ENCODE data around the gene CEP120. TPM values are rescaled to one million over a fixed set of nuclear protein-coding genes. Genes with fewer than 3 reads are reported as not detected.
"Not testable (repeated sequence)": the region's sequence is repeated elsewhere in the genome, so short reads cannot be mapped to it uniquely, and the experiment has no call there.

The CEP120 gene
- total and polyA plus RNA-seq, 2 experiments from 2014 or later = 4.9 to 16.3 TPM

- peak; percentile 88 for ATAC-seq
- no peak overlapping the region for H3K4me3 ChIP-seq
- DNase-seq (ENCODE audit: low spot score) = peak; percentile 50
Observed at GRCh38 chr5:123460296-123460729, 37.1 kb upstream of the CEP120 start.

DNA sequence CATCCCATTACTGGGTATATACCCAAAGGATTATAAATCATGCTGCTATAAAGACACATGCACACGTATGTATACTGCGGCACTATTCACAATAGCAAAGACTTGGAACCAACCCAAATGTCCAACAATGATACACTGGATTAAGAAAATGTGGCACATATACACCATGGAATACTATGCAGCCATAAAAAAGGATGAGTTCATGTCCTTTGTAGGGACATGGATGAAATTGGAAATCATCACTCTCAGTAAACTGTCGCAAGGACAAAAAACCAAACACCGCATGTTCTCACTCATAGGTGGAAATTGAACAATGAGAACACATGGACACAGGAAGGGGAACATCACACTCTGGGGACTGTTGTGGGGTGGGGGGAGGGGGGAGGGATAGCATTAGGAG lies 35.8 kb upstream of the CEP120 start:
- not testable (repeated sequence) for H3K79me2 ChIP-seq (replicated peaks; ENCODE audit: insufficient read depth); H3K4me2 ChIP-seq; H3K36me3 Mint-ChIP-seq (ENCODE audit: low read depth); H3K36me3 ChIP-seq (ENCODE audit: insufficient read depth); H3K4me3 Mint-ChIP-seq; H3K4me1 ChIP-seq (ENCODE audit: insufficient read depth); H3F3A ChIP-seq (replicated peaks; ENCODE audit: low read depth); H3K27me3 ChIP-seq (ENCODE audit: insufficient read depth); DNase-seq (ENCODE audit: low spot score); H4K20me1 ChIP-seq (replicated peaks; ENCODE audit: insufficient read depth); H3K27me3 Mint-ChIP-seq (ENCODE audit: insufficient read depth, low read depth, poor library complexity); H2AFZ ChIP-seq; H3K9me2 ChIP-seq (ENCODE audit: insufficient read depth); ATAC-seq; H3K4me3 ChIP-seq; H3K27ac Mint-ChIP-seq; H3K9me3 Mint-ChIP-seq; H3K27ac ChIP-seq (ENCODE audit: low read depth)
- H3K4me1 Mint-ChIP-seq = peaks cover 13% of the 10 kb centered on the region

More at GRCh38 chr5:123460296-123460729, 37.1 kb upstream of the CEP120 start:
- Mint-ChIP-seq H3K36me3 (ENCODE audit: low read depth) (no peaks in the 10 kb centered on the region), H3K27ac (no peak overlapping the region), H3K4me1 (peaks cover 8% of the 10 kb centered on the region), H3K27me3 (ENCODE audit: insufficient read depth, low read depth, poor library complexity) (peaks cover 6% of the 10 kb centered on the region), H3K4me3 (no peak overlapping the region), H3K9me3 (no peaks in the 10 kb centered on the region)
- TF ChIP-seq POLR2AphosphoS5 (IDR thresholded peaks at IDR 0.05; ENCODE audit: low read depth) = no peak
- TF ChIP-seq, protein P1, sequence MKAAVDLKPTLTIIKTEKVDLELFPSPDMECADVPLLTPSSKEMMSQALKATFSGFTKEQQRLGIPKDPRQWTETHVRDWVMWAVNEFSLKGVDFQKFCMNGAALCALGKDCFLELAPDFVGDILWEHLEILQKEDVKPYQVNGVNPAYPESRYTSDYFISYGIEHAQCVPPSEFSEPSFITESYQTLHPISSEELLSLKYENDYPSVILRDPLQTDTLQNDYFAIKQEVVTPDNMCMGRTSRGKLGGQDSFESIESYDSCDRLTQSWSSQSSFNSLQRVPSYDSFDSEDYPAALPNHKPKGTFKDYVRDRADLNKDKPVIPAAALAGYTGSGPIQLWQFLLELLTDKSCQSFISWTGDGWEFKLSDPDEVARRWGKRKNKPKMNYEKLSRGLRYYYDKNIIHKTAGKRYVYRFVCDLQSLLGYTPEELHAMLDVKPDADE (IDR thresholded peaks at IDR 0.05) = no peak
- no peak for TF ChIP-seq ZNF331 (CRISPR knock-in tag; IDR thresholded peaks at IDR 0.05; ENCODE audit: low read depth)
- TF ChIP-seq CREB1 (CRISPR knock-in tag; IDR thresholded peaks at IDR 0.05; ENCODE audit: low read depth) = no peak
- no peak for TF ChIP-seq EZH2phosphoT487 (IDR thresholded peaks at IDR 0.05; ENCODE audit: unreplicated experiment)
- no peak for TF ChIP-seq JUNB (IDR thresholded peaks at IDR 0.05; ENCODE audit: unreplicated experiment)
- no peak for TF ChIP-seq CTCF (conservative IDR thresholded peaks at IDR 0.05; ENCODE audit: low read depth in 2 of 2)
- TF ChIP-seq, protein P2, sequence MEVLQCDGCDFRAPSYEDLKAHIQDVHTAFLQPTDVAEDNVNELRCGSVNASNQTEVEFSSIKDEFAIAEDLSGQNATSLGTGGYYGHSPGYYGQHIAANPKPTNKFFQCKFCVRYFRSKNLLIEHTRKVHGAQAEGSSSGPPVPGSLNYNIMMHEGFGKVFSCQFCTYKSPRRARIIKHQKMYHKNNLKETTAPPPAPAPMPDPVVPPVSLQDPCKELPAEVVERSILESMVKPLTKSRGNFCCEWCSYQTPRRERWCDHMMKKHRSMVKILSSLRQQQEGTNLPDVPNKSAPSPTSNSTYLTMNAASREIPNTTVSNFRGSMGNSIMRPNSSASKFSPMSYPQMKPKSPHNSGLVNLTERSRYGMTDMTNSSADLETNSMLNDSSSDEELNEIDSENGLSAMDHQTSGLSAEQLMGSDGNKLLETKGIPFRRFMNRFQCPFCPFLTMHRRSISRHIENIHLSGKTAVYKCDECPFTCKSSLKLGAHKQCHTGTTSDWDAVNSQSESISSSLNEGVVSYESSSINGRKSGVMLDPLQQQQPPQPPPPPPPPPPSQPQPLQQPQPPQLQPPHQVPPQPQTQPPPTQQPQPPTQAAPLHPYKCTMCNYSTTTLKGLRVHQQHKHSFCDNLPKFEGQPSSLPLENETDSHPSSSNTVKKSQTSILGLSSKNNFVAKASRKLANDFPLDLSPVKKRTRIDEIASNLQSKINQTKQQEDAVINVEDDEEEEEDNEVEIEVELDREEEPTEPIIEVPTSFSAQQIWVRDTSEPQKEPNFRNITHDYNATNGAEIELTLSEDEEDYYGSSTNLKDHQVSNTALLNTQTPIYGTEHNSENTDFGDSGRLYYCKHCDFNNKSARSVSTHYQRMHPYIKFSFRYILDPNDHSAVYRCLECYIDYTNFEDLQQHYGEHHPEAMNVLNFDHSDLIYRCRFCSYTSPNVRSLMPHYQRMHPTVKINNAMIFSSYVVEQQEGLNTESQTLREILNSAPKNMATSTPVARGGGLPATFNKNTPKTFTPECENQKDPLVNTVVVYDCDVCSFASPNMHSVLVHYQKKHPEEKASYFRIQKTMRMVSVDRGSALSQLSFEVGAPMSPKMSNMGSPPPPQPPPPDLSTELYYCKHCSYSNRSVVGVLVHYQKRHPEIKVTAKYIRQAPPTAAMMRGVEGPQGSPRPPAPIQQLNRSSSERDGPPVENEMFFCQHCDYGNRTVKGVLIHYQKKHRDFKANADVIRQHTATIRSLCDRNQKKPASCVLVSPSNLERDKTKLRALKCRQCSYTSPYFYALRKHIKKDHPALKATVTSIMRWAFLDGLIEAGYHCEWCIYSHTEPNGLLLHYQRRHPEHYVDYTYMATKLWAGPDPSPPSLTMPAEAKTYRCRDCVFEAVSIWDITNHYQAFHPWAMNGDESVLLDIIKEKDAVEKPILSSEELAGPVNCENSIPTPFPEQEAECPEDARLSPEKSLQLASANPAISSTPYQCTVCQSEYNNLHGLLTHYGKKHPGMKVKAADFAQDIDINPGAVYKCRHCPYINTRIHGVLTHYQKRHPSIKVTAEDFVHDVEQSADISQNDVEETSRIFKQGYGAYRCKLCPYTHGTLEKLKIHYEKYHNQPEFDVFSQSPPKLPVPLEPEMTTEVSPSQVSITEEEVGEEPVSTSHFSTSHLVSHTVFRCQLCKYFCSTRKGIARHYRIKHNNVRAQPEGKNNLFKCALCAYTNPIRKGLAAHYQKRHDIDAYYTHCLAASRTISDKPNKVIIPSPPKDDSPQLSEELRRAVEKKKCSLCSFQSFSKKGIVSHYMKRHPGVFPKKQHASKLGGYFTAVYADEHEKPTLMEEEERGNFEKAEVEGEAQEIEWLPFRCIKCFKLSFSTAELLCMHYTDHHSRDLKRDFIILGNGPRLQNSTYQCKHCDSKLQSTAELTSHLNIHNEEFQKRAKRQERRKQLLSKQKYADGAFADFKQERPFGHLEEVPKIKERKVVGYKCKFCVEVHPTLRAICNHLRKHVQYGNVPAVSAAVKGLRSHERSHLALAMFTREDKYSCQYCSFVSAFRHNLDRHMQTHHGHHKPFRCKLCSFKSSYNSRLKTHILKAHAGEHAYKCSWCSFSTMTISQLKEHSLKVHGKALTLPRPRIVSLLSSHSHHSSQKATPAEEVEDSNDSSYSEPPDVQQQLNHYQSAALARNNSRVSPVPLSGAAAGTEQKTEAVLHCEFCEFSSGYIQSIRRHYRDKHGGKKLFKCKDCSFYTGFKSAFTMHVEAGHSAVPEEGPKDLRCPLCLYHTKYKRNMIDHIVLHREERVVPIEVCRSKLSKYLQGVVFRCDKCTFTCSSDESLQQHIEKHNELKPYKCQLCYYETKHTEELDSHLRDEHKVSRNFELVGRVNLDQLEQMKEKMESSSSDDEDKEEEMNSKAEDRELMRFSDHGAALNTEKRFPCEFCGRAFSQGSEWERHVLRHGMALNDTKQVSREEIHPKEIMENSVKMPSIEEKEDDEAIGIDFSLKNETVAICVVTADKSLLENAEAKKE (CRISPR knock-in tag; IDR thresholded peaks at IDR 0.05) = no peak
- no peak for TF ChIP-seq EZH2 (IDR thresholded peaks at IDR 0.05; ENCODE audit: low read depth, unreplicated experiment)
- no peaks in the 10 kb centered on the region for H3K79me2 ChIP-seq (replicated peaks; ENCODE audit: insufficient read depth)
- no peaks in the 10 kb centered on the region for H3K27me3 ChIP-seq (ENCODE audit: insufficient read depth)
- H3K9me2 ChIP-seq (ENCODE audit: insufficient read depth) = no peaks in the 10 kb centered on the region
- no peaks in the 10 kb centered on the region for H3K36me3 ChIP-seq (ENCODE audit: insufficient read depth)
- no peak overlapping the region for H3K27ac ChIP-seq (ENCODE audit: low read depth)
- H2AFZ ChIP-seq = no peak overlapping the region
- H3F3A ChIP-seq (replicated peaks; ENCODE audit: low read depth) = no peaks in the 10 kb centered on the region
- H3K4me1 ChIP-seq (ENCODE audit: insufficient read depth) = peaks cover 3% of the 10 kb centered on the region; the same call in 1 of the 2 replicates
- no peak overlapping the region; the same call in 1 of the 2 replicates for H3K4me2 ChIP-seq
- H4K20me1 ChIP-seq (replicated peaks; ENCODE audit: insufficient read depth) = no peaks in the 10 kb centered on the region

Measured in GM23338 (cell line).